IPS-20b (cell line): ENCODE results near the gene TPRN.
"Not testable (repeated sequence)": the region's sequence is repeated elsewhere in the genome, so short reads cannot be mapped to it uniquely, and the experiment has no call there.

Source experiments
- H3K27ac ChIP-seq: one replicate; pipeline ENCODE4 v1.5.1; 2013; ENCODE audit warnings: low read length
- H3K27me3 ChIP-seq: 2 replicates; pipeline ENCODE4 v1.6.1; 2013; ENCODE audit warnings: mild to moderate bottlenecking, low read length, inconsistent platforms; ENCODE audit not compliant: insufficient read depth
- H3K36me3 ChIP-seq: 2 replicates; pipeline ENCODE4 v1.6.1; 2013; ENCODE audit warnings: low read depth, mild to moderate bottlenecking, inconsistent platforms, low read length, moderate library complexity; ENCODE audit not compliant: insufficient read depth
- H3K4me1 ChIP-seq: 2 replicates; pipeline ENCODE4 v1.6.1; 2013; ENCODE audit warnings: mild to moderate bottlenecking, control low read depth, inconsistent platforms, low read length, moderate library complexity; ENCODE audit not compliant: insufficient read depth
- H3K4me3 ChIP-seq: 2 replicates; pipeline ENCODE4 v1.5.1; 2013; ENCODE audit warnings: mild to moderate bottlenecking, low read length, inconsistent platforms
- H3K9ac ChIP-seq: 2 replicates; pipeline ENCODE4 v1.6.1; 2013; ENCODE audit warnings: low read depth, mild to moderate bottlenecking, inconsistent platforms, low read length, moderate library complexity
- H3K9me3 ChIP-seq: 2 replicates; pipeline ENCODE4 v1.6.1; 2013; ENCODE audit warnings: mild to moderate bottlenecking, low read depth, low read length, inconsistent platforms; ENCODE audit not compliant: insufficient read depth

Gene TPRN

GRCh38 chr9:137241490-137242268 is 41.1 kb upstream of the TPRN start:
- peak overlapping the region; percentile 71 for H3K9ac ChIP-seq
- no peaks in the 10 kb centered on the region for H3K27me3 ChIP-seq
- peaks cover 21% of the 10 kb centered on the region for H3K36me3 ChIP-seq
- H3K4me1 ChIP-seq = peaks cover 10% of the 10 kb centered on the region
- no peaks in the 10 kb centered on the region for H3K9me3 ChIP-seq
- peak overlapping the region; percentile 79 for H3K4me3 ChIP-seq
- no peak overlapping the region for H3K27ac ChIP-seq

- peak within 1 kb of the TSS; percentile 46 for H3K27ac ChIP-seq
- H3K27me3 ChIP-seq = no peaks in the 10 kb centered on the region
- H3K4me3 ChIP-seq = peak within 1 kb of the TSS; percentile 85
- H3K4me1 ChIP-seq = peaks cover 10% of the 10 kb centered on the region
- H3K9me3 ChIP-seq = no peaks in the 10 kb centered on the region
- H3K36me3 ChIP-seq = peaks cover 21% of the 10 kb centered on the region
- H3K9ac ChIP-seq = peak within 1 kb of the TSS; percentile 86
Measured at GRCh38 chr9:137240841-137241489, 40.4 kb upstream of the TPRN start, which contains the start of gene TUBB4B. TUBB4B (plus strand) TSS chr9:137241287; CDS start chr9:137241361, 74 bp downstream.

DNA sequence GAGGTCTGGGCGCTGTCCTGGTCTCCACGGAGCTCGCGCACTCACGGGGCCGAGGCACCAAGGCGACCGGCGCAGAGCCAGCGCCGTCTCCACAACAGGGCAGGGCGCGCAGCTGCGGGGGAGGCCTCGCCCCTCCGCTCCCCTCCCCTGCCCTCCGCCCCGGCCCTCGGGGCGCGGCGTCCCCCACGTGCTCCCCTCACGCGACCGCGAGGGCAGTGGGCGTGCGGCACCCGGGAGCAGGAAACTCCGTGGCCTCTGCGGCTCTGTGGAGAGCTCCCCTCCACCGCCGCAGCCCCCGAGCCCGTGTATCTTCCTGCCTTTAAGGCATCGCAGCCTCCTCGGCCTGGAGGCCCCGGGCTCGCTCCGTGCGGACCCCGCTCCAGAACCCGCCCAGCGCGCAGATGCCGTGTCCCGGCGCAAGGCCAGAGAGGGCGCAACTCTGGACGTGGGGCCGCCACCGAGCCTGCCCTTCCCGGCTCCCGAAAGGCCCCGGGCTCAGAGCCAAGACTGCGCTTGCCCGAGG is 39.8 kb upstream of the TPRN start:
- peaks cover 21% of the 10 kb centered on the region for H3K36me3 ChIP-seq
- H3K4me1 ChIP-seq = peaks cover 10% of the 10 kb centered on the region
- H3K4me3 ChIP-seq = peak overlapping the region; percentile 85
- no peaks in the 10 kb centered on the region for H3K27me3 ChIP-seq
- peak overlapping the region; percentile 46 for H3K27ac ChIP-seq
- H3K9me3 ChIP-seq = no peaks in the 10 kb centered on the region
- peak overlapping the region; percentile 86; the same call in 1 of the 2 replicates for H3K9ac ChIP-seq

DNA sequence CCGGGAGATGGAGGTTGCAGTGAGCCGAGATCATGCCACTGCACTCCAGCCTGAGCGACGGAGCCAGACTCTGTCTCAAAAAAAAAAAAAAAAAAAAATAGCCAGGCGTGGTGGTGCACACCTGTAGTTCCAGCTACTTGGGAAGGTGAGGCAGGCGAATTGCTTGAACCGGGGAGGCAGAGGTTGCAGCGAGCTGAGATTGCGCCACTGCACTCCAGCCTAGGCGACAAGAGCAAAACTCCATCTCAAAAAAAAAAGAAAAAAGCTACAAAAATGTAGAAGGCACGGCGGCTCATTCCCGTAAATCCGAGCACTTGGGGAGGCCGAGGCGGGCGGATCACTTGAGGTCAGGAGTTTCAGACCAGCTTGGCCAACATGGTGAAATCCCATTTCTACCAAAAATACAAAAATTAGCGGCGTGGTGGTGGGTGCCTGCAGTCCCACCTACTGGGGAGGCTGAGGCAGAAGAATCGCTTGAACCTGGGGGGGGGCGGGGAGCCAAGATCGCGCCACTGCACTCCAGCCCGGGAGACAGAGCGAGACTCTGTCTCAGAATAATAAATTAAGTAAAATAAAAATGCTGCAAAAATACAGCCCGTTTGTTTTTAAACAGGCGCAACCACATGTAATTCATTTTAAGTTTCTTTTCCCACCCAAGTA is 39.1 kb upstream of the TPRN start:
- H3K36me3 ChIP-seq = peaks cover 21% of the 10 kb centered on the region
- H3K4me3 ChIP-seq = peak overlapping the region; percentile 85
- not testable (repeated sequence) for H3K9me3 ChIP-seq, H3K4me1 ChIP-seq, H3K27me3 ChIP-seq
- H3K27ac ChIP-seq = peak overlapping the region; percentile 46
- H3K9ac ChIP-seq = peak overlapping the region; percentile 86; the same call in 1 of the 2 replicates

DNA sequence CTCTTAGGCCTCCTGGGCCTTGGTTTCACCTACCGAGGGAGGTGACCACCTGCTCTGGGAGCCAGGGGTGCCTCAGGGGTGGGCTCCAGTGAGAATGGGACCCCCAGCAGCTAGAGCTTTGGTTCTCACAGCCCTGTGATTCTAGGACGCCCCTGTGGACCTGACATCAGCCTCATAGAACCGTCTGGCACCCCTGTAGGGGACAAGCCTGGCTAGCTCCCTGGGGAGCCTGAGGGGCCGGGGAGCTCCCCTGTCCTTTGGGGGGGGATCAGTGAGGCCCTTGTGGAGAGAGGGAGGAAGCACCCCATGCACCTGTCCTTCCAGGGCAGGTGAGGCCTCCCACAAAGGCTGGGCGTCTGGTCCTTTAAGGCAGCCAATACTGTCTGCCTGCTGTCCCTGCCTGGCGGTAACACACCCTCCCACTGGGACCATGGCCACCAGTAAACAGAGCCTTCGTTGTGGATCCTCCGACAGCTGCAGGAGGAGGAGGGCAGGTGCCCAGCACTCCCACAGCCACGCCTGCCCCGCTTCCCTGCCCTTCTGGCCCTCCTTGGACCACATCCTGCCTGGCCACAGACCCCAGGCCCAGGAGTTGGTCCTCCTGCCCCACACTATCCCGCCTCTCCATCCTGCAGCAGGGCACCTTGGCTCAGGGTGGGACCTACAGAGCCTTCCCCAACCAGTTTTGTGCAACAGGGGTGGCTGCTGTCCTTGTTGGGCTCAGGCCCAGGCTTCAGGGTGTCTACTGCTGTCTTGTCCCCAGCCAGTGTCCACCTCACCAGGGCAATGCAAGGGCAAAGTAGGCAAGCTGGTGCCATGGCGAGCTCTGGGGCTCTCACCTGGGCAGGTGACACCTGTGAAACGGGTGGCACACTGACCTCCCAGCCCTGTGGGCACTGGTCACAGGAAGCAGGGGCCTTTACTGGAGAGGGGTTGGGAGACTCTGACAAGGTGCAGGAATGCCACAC is 37.5 kb upstream of the TPRN start:
- H3K9ac ChIP-seq = no peak overlapping the region
- H3K4me3 ChIP-seq = no peak overlapping the region
- no peaks in the 10 kb centered on the region for H3K9me3 ChIP-seq
- peaks cover 11% of the 10 kb centered on the region for H3K36me3 ChIP-seq
- H3K27ac ChIP-seq = no peak overlapping the region
- H3K4me1 ChIP-seq = peaks cover 5% of the 10 kb centered on the region
- no peaks in the 10 kb centered on the region for H3K27me3 ChIP-seq

- Histone ChIP-seq H3K4me3 (no peak overlapping the region), H3K9me3 (no peaks in the 10 kb centered on the region), H3K4me1 (peaks cover 5% of the 10 kb centered on the region; the same call in 1 of the 2 replicates), H3K27ac (no peak overlapping the region), H3K27me3 (no peaks in the 10 kb centered on the region), H3K36me3 (peaks cover under 1% of the 10 kb centered on the region), H3K9ac (no peak overlapping the region)
Measured at GRCh38 chr9:137236936-137237421, 36.4 kb upstream of the TPRN start.

- H3K27ac ChIP-seq = no peak overlapping the region
- H3K9ac ChIP-seq = no peak overlapping the region
- no peaks in the 10 kb centered on the region for H3K27me3 ChIP-seq
- peaks cover 5% of the 10 kb centered on the region; the same call in 1 of the 2 replicates for H3K4me1 ChIP-seq
- H3K36me3 ChIP-seq = no peaks in the 10 kb centered on the region
- no peak overlapping the region for H3K4me3 ChIP-seq
- no peaks in the 10 kb centered on the region for H3K9me3 ChIP-seq
Measured at GRCh38 chr9:137236238-137236935, 35.8 kb upstream of the TPRN start.

- Histone ChIP-seq H3K9ac (no peak overlapping the region), H3K27me3 (no peaks in the 10 kb centered on the region), H3K27ac (no peak overlapping the region), H3K4me3 (no peak overlapping the region), H3K4me1 (peaks cover 5% of the 10 kb centered on the region; the same call in 1 of the 2 replicates), H3K36me3 (no peaks in the 10 kb centered on the region), H3K9me3 (no peaks in the 10 kb centered on the region)
Measured at GRCh38 chr9:137235424-137236237, 35.1 kb upstream of the TPRN start.

DNA sequence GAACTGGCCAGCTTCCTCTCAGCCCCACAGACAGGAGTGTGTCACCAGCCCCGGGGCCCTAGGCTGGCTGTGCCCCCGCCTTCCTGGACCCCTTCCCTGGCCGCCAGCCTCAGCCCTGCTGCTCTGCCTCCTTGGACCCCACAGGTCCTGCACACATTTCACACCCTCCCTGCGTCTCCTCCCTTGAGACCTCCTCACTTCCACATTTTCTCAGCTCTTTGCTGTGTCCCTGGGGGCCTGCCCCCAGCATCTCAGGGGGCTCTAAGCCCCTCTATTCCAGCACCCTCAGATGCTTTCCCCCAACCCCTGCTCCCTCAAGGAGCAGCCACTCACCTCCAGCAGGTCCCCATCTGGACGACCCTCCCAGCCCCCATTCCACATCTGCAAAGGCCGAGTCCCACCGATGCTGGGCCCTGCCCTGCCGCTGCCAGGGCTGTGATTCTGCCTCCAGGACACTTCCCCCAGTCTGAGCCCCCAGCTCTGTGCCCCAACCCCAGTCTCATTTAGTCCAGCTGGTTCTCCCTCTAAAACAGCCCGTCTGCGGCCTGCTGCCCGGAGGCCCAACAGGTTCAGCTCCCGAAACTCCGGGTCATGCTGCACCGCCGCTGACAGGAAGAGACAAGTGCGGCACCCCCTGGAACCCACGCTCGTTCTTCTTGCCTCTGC is 34.4 kb upstream of the TPRN start:
- H3K9ac ChIP-seq = no peak overlapping the region
- no peaks in the 10 kb centered on the region for H3K36me3 ChIP-seq
- no peaks in the 10 kb centered on the region for H3K27me3 ChIP-seq
- H3K9me3 ChIP-seq = no peaks in the 10 kb centered on the region
- H3K27ac ChIP-seq = no peak overlapping the region
- H3K4me1 ChIP-seq = peaks cover 5% of the 10 kb centered on the region; the same call in 1 of the 2 replicates
- H3K4me3 ChIP-seq = no peak overlapping the region
